Muscle layer of colon (tissue), 2 donors: ENCODE measurements around the gene THOC5.
"Not testable (repeated sequence)": the region's sequence is repeated elsewhere in the genome, so short reads cannot be mapped to it uniquely, and the experiment has no call there.

ENCODE experiments used
- H3K27ac ChIP-seq: one replicate; pipeline ENCODE4 v1.7.0; 2013; ENCODE audit warnings: low read depth, mild to moderate bottlenecking, low read length, moderate library complexity
- H3K27me3 ChIP-seq, 2 donors: one replicate each; pipeline ENCODE4 v1.7.0; 2013; ENCODE audit warnings: low read length in 2 of 2, mild to moderate bottlenecking in 2 of 2; ENCODE audit not compliant: insufficient read depth in 2 of 2, control insufficient read depth in 1 of 2
- H3K36me3 ChIP-seq: one replicate; pipeline ENCODE4 v1.7.0; 2013; ENCODE audit warnings: mild to moderate bottlenecking, low read length; ENCODE audit not compliant: insufficient read depth
- H3K4me1 ChIP-seq: one replicate; pipeline ENCODE4 v1.7.0; 2013; ENCODE audit warnings: mild to moderate bottlenecking, low read length; ENCODE audit not compliant: insufficient read depth
- H3K4me3 ChIP-seq, 2 donors: one replicate each; pipeline ENCODE4 v1.7.0; 2013; ENCODE audit warnings: low read length in 2 of 2, low read depth in 1 of 2, mild to moderate bottlenecking in 1 of 2, moderate library complexity in 1 of 2
- H3K9ac ChIP-seq: one replicate; pipeline ENCODE4 v1.7.0; 2013; ENCODE audit warnings: low read length
- H3K9me3 ChIP-seq: one replicate; pipeline ENCODE4 v1.7.0; 2013; ENCODE audit warnings: mild to moderate bottlenecking, low read length
- donor health status: abdominal sarcoma.
- donor health status: Adenocarcinoma of cecum.

Gene THOC5

DNA sequence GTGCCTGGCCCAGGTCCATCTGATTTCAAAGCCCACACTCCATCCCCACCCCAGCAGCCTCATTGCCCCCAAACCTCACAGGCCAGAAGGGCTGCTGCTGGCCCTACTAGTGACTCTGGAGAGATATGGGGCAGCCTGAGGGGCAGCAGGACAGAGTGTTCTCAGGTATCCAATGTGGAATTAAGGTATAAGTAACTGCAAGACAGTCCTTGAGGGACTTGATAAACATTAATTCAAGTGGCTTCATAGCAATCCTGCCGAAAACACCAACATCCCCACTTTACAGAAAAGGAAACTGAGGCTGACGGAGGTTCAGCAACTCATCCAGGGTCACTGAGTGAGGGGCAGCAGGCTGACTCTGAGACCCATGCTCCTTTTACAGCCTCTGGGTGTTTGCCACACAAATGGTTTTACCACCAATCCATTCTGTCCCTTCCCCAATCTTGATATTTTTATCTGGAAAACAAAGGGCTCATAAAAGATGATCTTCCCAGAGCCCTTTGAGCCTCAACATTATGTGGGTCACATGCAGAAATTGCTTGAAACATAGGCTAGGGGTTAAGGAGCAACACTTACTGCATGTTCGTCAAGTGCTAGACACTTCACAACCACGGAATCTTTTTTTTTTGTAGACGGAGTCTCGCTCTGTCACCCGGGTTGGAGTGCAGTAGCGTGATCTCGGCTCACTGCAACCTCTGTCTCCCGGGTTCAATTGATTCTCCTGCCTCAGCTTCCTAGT, 25.1 kb upstream of the THOC5 start:
- Histone ChIP-seq H3K4me1 (peaks cover 3% of the 10 kb centered on the region), H3K9ac (no peak overlapping the region), H3K36me3 (no peaks in the 10 kb centered on the region), H3K27me3 (no peaks in the 10 kb centered on the region), H3K9me3 (no peaks in the 10 kb centered on the region), H3K4me3 (no peak overlapping the region), H3K27ac (no peak overlapping the region)

DNA sequence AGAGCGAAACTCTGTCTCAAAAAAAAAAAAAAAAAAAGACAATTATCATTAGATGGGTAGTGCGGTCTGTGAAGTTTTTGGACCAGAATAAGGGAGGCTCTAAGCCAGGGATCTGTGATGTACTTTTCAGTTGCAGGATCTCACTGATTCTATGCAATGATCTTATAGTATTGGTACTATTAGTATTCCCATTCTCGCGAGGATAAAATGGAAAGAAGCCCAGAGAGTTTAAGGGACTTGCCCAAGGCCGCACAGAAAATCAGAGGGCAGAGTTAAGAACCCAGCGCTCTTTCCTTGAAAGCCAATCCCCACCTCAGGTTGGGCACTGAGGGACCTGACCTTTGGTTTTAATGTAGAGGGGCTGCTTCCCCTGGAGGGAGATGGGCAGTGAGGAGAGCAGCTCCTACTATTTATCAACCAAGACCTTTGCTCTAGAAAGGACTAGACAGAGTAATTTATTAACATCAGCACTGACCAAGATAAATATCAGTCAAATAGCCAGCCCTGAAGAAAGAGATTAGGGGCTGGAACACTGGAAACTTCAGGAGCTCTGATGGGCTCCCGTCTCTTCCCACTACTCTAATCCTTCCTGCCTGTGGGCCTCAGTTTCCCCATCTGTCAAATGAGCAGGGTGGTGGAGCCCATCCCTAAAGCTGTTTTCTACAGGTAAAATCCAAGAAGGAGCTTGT, 21.3 kb upstream of the THOC5 start:
- no peaks in the 10 kb centered on the region for H3K4me1 ChIP-seq
- no peak overlapping the region for H3K27ac ChIP-seq
- peaks cover 4% of the 10 kb centered on the region for H3K36me3 ChIP-seq
- H3K9me3 ChIP-seq, result no peaks in the 10 kb centered on the region
- H3K4me3 ChIP-seq, result no peak overlapping the region
- no peaks in the 10 kb centered on the region for H3K27me3 ChIP-seq
- no peak overlapping the region for H3K9ac ChIP-seq

DNA sequence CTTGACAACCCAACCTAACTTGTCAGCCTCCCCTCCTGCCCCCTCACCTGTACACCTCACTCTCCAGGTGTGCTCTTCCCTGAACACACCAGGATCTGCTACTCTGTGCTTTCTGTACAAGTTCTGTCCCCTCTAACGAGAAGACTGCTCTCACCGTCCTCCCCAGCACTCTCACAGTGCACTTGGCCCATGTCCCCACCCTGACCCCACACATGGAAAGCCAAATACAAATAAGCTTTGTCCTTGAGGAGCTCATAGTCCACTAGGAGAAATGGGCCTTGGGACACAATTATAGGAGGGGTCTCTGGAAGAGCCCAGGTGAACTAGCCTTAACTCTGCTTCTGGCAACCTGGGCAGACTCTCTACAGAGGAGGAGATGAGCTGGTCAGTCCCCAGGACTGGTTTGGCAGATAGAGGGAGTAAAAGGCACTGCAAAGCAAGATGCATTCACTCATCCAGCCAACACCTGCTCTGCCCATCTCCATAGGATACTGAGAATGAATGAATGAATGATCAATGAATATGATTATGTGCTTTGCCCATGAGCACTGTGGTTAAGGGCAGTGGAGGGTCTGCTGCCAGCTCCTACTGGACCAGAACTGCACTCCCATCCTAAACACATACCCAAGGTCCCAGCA, 17.5 kb upstream of the THOC5 start:
- no peaks in the 10 kb centered on the region for H3K4me1 ChIP-seq
- H3K9me3 ChIP-seq, result no peaks in the 10 kb centered on the region
- H3K27me3 ChIP-seq, result no peaks in the 10 kb centered on the region
- peaks cover 4% of the 10 kb centered on the region for H3K36me3 ChIP-seq
- no peak overlapping the region for H3K4me3 ChIP-seq
- H3K27ac ChIP-seq, result no peak overlapping the region
- H3K9ac ChIP-seq, result no peak overlapping the region

DNA sequence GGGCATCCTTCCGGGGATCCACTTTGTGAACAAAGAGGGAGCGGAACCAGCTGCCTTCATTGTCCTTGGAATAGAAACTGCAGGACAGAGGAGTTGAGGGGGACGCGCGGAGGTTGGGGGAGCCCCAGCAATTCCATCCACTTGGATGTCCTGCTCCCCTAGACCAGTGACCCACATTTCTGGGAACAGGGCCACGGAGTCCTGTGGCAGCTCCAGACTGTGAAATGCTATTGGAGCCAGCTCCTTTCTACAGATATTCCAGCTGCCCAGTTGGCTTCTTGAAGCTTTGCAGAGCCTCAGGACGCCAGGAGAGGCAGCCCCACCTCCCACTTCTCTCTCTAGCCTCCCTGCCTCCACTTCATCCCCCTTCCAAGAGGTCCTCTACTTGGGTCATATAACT, 16.9 kb upstream of the THOC5 start:
- no peak overlapping the region for H3K9ac ChIP-seq
- no peaks in the 10 kb centered on the region for H3K27me3 ChIP-seq
- H3K9me3 ChIP-seq, result no peaks in the 10 kb centered on the region
- H3K27ac ChIP-seq, result no peak overlapping the region
- peaks cover 4% of the 10 kb centered on the region for H3K36me3 ChIP-seq
- H3K4me1 ChIP-seq, result no peaks in the 10 kb centered on the region
- no peak overlapping the region for H3K4me3 ChIP-seq

DNA sequence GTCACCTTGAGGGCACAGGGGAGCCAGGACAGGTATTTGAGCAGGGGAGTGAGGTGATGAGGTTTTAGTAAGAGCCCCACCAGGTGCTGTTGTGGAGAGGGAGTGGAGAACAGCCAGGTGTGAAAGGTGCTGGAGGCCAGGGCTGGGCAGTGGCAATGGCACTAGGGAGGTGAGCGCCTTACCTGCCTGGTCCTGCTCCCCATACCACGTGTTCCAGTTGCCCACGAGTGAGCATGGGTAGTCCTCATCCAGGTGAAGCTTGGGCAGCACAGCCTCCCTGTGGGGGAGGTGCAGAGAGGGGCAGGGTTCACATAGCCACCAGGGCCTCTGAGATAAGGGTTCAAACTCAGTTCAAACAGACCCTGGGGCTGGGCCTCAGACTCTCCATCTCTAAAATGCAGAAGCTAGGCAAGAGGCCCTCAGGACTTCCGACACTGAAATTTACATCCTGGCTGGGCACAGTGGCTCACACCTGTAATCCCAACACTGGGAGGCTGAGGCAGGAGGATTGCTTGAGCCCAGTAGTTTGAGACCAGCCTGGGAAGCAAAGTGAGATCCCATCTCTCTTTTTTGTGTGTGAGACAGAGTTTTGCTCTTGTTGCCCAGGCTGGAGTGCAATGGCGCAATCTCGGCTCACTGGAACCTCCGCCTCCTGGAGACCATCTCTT, 15.6 kb upstream of the THOC5 start:
- Histone ChIP-seq H3K36me3 (peaks cover 4% of the 10 kb centered on the region), H3K27ac (no peak overlapping the region), H3K9me3 (no peaks in the 10 kb centered on the region), H3K27me3 (no peaks in the 10 kb centered on the region), H3K4me3 (no peak overlapping the region), H3K9ac (no peak overlapping the region), H3K4me1 (no peaks in the 10 kb centered on the region)

DNA sequence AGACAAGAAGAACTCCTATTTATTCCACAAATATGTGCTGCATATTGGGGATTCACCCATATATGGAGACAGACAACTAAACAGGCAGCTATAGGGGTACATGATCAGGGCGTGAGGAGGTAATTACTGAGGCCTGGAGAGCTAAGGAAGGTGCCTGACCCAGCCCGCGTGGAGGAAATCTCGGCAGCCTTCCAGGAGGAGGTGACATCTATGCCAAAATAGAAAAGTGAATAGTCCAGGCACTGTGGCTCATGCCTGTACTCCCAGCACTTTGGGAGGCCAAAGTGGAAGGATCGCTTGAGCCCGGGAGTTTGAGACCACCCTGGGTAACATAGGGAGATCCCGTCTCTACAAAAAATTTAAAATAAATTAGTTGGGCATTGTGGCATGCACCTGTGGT, 13.8 kb upstream of the THOC5 start:
- H3K9me3 ChIP-seq, result no peaks in the 10 kb centered on the region
- H3K4me1 ChIP-seq, result no peaks in the 10 kb centered on the region
- peaks cover 4% of the 10 kb centered on the region for H3K36me3 ChIP-seq
- no peak overlapping the region for H3K27ac ChIP-seq
- H3K9ac ChIP-seq, result no peak overlapping the region
- no peaks in the 10 kb centered on the region for H3K27me3 ChIP-seq
- H3K4me3 ChIP-seq, result no peak overlapping the region

DNA sequence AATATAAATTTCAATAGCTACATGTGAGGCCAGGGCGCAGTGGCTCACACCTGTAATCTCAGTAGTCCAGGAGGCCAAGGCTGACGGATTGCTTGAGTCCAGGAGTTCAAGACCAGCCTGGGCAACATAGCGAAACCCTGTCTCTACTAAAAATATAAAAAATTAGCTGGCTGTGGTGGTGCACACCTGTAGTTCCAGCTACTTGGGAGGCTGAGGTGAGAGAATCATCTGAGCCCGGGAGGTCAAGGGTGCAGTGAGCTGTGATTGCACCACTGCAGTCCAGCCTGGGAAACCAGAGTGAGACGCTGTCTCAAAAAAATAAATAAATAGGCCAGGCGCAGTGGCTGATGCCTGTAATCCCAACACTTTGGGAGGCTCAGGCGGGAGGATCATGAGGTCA, 13.0 kb upstream of the THOC5 start:
- H3K27ac ChIP-seq, H3K9ac ChIP-seq, H3K36me3 ChIP-seq, H3K9me3 ChIP-seq, H3K4me1 ChIP-seq, H3K4me3 ChIP-seq, H3K27me3 ChIP-seq: not testable (repeated sequence)

DNA sequence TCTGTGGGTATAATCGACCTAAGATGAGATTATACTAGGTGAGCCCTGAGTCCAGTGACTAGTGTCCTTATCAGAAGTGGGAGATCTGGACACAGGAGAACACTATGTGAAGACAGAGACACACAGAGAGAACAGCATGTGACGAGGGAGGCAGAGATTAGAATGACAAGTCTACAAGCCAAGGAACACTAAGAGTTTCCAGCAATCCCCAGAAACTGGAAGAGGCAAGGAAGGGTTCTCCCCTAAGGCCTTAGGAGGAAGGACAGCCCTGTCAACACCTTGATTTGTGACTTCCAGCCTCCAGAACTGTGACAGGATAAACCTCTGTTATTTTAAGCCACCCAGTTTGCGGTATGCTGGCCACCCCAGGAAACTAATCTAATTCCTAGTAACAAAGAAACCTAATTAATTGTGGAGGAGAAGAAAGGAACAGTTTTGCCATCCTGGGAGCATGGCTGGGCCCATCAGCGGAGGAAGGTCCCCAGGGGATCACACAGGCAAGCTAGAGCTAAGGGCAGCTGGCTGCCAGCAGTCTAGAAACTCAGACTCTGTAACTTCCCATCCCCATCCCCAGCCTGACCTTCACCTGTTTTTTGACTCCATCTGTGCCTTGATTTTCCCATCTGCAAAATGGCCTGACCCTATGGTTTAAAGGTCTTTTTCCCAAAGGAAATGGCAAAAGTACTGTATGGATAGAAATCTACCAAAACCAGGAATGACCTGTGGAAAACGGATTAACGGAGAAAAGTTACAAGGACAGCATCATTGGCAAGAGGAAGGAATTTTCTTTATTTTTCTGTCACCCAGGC, 10.3 kb upstream of the THOC5 start:
- H3K36me3 ChIP-seq, result peaks cover 28% of the 10 kb centered on the region
- no peak overlapping the region for H3K9ac ChIP-seq
- no peaks in the 10 kb centered on the region for H3K9me3 ChIP-seq
- H3K4me3 ChIP-seq, result no peak overlapping the region
- no peaks in the 10 kb centered on the region for H3K4me1 ChIP-seq
- no peaks in the 10 kb centered on the region for H3K27me3 ChIP-seq
- H3K27ac ChIP-seq, result no peak overlapping the region

DNA sequence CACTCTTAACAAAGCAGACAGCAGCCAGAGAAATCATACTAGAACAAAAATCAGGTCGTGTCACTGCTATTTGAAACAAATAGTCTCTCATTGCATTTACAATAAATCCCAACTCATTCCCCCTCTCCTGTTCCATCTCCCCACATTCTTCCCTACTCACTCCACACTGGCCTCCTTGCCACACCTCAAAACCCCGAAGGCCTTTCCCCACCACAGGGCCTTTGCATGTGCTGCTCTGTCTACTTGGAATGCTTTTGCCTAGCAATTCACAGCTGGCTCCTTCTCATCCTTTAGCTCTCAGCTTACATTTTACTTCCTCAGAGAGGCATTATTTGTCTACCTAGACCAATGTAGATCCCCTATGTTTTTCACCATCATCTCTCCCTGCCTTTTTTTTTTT, 6.3 kb upstream of the THOC5 start:
- H3K27me3 ChIP-seq, result no peaks in the 10 kb centered on the region
- no peak overlapping the region for H3K4me3 ChIP-seq
- no peak overlapping the region for H3K27ac ChIP-seq
- H3K4me1 ChIP-seq, result no peaks in the 10 kb centered on the region
- no peak overlapping the region for H3K9ac ChIP-seq
- H3K9me3 ChIP-seq, result no peaks in the 10 kb centered on the region
- H3K36me3 ChIP-seq, result peaks cover 38% of the 10 kb centered on the region

DNA sequence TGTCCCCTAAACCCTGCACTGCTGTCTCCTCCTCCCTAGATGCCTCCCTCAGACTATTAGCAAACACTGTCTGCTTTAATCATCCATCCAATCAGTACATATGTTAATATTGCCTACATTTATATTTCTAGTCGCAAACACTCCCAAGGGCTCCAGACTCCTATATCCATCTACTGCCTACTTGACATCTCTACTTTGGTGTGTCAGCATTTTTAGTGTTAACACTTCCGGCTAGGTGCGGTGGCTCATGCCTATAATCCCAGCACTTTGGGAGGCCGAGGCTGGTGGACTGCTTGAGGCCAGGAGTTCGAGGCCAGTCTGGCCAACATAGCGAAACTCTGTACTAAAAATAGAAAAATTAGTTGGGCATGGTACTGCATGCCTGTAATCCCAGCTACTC, 5.5 kb upstream of the THOC5 start:
- no peak overlapping the region for H3K9ac ChIP-seq
- no peak overlapping the region for H3K4me3 ChIP-seq
- peaks cover 5% of the 10 kb centered on the region for H3K4me1 ChIP-seq
- no peaks in the 10 kb centered on the region for H3K27me3 ChIP-seq
- peaks cover 38% of the 10 kb centered on the region for H3K36me3 ChIP-seq
- no peaks in the 10 kb centered on the region for H3K9me3 ChIP-seq
- no peak overlapping the region for H3K27ac ChIP-seq
